K562 (cell line): ENCODE data around the gene SERPIND1. TPM values are rescaled to one million over a fixed set of nuclear protein-coding genes. Genes with fewer than 3 reads are reported as not detected.

Source experiments
- ADNP ChIP-seq: fragments of 200-800 bp; sonication (Bioruptor generic); IDR thresholded peaks from 2 replicates; pipeline ENCODE4 v1.6.1; 2016; ENCODE audit warnings: missing genetic modification characterization, missing compliant biosample characterization
- BHLHE40 ChIP-seq: IDR thresholded peaks from 2 replicates; pipeline ENCODE4 v1.6.1; 2011; ENCODE audit warnings: low read length, improper control_type of control experiment
- CBX5 ChIP-seq: IDR thresholded peaks from 2 replicates; pipeline ENCODE4 v1.6.1; 2014; ENCODE audit warnings: low read depth, borderline replicate concordance
- CC2D1A ChIP-seq: fragments of 450-650 bp; IDR thresholded peaks from 2 replicates; pipeline ENCODE4 v1.6.1; 2017; ENCODE audit warnings: mild to moderate bottlenecking
- CXXC5 ChIP-seq: fragments of 250-450 bp; sonication (Bioruptor Pico); IDR thresholded peaks from 2 replicates; pipeline ENCODE4 v1.8.0; 2022; ENCODE audit warnings: inconsistent platforms, mild to moderate bottlenecking, moderate library complexity
- E2F6 ChIP-seq, 2 experiments: IDR thresholded peaks; 2 replicates each; pipeline ENCODE4 v1.6.1; 2011; ENCODE audit warnings: borderline replicate concordance in 1 of 2, control low read depth in 1 of 2, low read depth in 1 of 2, low read length in 1 of 2, mild to moderate bottlenecking in 1 of 2, mixed read lengths in 1 of 2, moderate library complexity in 1 of 2; ENCODE audit not compliant: insufficient read depth in 1 of 2, insufficient read length in 1 of 2, poor library complexity in 1 of 2, severe bottlenecking in 1 of 2; ENCODE audit errors: extremely low read depth in 1 of 2
- HDGF ChIP-seq: fragments of 450-650 bp; IDR thresholded peaks from 2 replicates; pipeline ENCODE4 v1.6.1; 2016
- HMG20B ChIP-seq: fragments of 250-450 bp; sonication (Bioruptor Pico); IDR thresholded peaks from 2 replicates; pipeline ENCODE4 v1.5.0; 2021; ENCODE audit warnings: mild to moderate bottlenecking
- MEIS2 ChIP-seq: fragments of 450-650 bp; IDR thresholded peaks from 2 replicates; pipeline ENCODE4 v1.6.1; 2014; ENCODE audit warnings: mild to moderate bottlenecking; ENCODE audit not compliant: partially characterized antibody
- NUFIP1 ChIP-seq: fragments of 450-650 bp; IDR thresholded peaks from 2 replicates; pipeline ENCODE4 v1.6.1; 2018; ENCODE audit not compliant: partially characterized antibody
- POLR2A ChIP-seq: fragments of 450-650 bp; conservative IDR thresholded peaks from 2 replicates; pipeline ENCODE4 v1.6.1; 2016
- RBM22 ChIP-seq: fragments of 200-400 bp; formaldehyde crosslinking; IDR thresholded peaks from 2 replicates; pipeline ENCODE4 v1.6.1; 2018; ENCODE audit warnings: low read length, low read depth; ENCODE audit not compliant: poor library complexity, severe bottlenecking
- TAF9B ChIP-seq: fragments of 450-650 bp; IDR thresholded peaks from 2 replicates; pipeline ENCODE4 v1.6.1; 2018; ENCODE audit warnings: mild to moderate bottlenecking; ENCODE audit not compliant: partially characterized antibody
- U2AF2 ChIP-seq: fragments of 200-400 bp; formaldehyde crosslinking; optimal IDR thresholded peaks from 2 replicates; pipeline ENCODE3; 2017; ENCODE audit warnings: low read depth, mild to moderate bottlenecking, low read length
- ZBTB43 ChIP-seq: sonication (generic); formaldehyde crosslinking; IDR thresholded peaks from 2 replicates; pipeline ENCODE4 v1.8.0; 2023; ENCODE audit warnings: mild to moderate bottlenecking, missing genetic modification reagents
- ZEB2 ChIP-seq: fragments of 450-650 bp; IDR thresholded peaks from 2 replicates; pipeline ENCODE4 v1.6.1; 2016
- ZFP30 ChIP-seq: fragments of 250-450 bp; sonication (Bioruptor Pico); IDR thresholded peaks from 2 replicates; pipeline ENCODE4 v1.8.0; 2022; ENCODE audit warnings: moderate library complexity, mild to moderate bottlenecking, inconsistent platforms, borderline replicate concordance
- ZKSCAN1 ChIP-seq: fragments of 150-350 bp; IDR thresholded peaks from 2 replicates; pipeline ENCODE4 v1.6.1; 2016; ENCODE audit warnings: low read depth, low read length
- ZKSCAN3 ChIP-seq: fragments of 250-450 bp; sonication (Bioruptor Pico); IDR thresholded peaks from 2 replicates; pipeline ENCODE4 v1.4.0; 2020
- ZNF124 ChIP-seq: sonication (generic); formaldehyde crosslinking; IDR thresholded peaks from 2 replicates; pipeline ENCODE4 v1.8.1; 2022; ENCODE audit warnings: missing genetic modification reagents
- ZNF384 ChIP-seq: IDR thresholded peaks from 2 replicates; pipeline ENCODE4 v1.6.1; 2012; ENCODE audit warnings: low read depth, low read length, improper control_type of control experiment
- ZNF436 ChIP-seq: fragments of 250-450, 450-650 bp; sonication (Bioruptor Pico); formaldehyde crosslinking; IDR thresholded peaks from 2 replicates; pipeline ENCODE4 v1.7.0; 2020; ENCODE audit warnings: mild to moderate bottlenecking
- polyA plus RNA-seq, 8 experiments: library from polyadenylated mRNA; depleted of rRNA in 4 of 8; stranded (reverse) in 5 of 8; unstranded in 3 of 8; fragments of >200 nt; fragmentation: Nextera tagmentation in 2 of 8; fragmentation: Illumina TruSeq in 1 of 8; extraction: Ambion mirVana in 2 of 8; extraction: Trizol in 1 of 8; gene quantifications; 2 replicates each; pipeline versions ENCODE4 v1.2.1 to v1.2.3, GENCODE V29; 2011 to 2014; ENCODE audit warnings: inconsistent platforms in 1 of 8, missing spikeins in 1 of 8
- total RNA-seq, 7 experiments: library from RNA; depleted of rRNA in 6 of 7; stranded (reverse); fragments of >200 nt in 6 of 7; fragmentation: Illumina TruSeq in 2 of 7; extraction: Trizol in 2 of 7; gene quantifications; 2 replicates each; pipeline versions ENCODE4 v1.2.1 to v1.2.3, GENCODE V29; 2011 to 2021; ENCODE audit warnings: low replicate concordance in 1 of 7
- TF ChIP-seq, protein P1 (sequence below): fragments of 150-350 bp; conservative IDR thresholded peaks from 2 replicates; pipeline ENCODE4 v1.6.1; 2014; ENCODE audit warnings: low read length
- TF ChIP-seq, protein P2 (sequence below): fragments of 450-650 bp; IDR thresholded peaks from one replicate; pipeline ENCODE4 v1.6.1; 2018; ENCODE audit warnings: mild to moderate bottlenecking, moderate library complexity; ENCODE audit not compliant: partially characterized antibody

Gene SERPIND1
- total and polyA plus RNA-seq, 9 of the 15 experiments (the other 6 are each of a cell fraction or from before 2014, with no cell fraction given) = 0.04 to 0.11 (median 0.09) TPM; not detected in 6

GRCh38 chr22:20803696-20804324 lies 29.9 kb downstream of the SERPIND1 start (continued):
- TF ChIP-seq, protein P1, sequence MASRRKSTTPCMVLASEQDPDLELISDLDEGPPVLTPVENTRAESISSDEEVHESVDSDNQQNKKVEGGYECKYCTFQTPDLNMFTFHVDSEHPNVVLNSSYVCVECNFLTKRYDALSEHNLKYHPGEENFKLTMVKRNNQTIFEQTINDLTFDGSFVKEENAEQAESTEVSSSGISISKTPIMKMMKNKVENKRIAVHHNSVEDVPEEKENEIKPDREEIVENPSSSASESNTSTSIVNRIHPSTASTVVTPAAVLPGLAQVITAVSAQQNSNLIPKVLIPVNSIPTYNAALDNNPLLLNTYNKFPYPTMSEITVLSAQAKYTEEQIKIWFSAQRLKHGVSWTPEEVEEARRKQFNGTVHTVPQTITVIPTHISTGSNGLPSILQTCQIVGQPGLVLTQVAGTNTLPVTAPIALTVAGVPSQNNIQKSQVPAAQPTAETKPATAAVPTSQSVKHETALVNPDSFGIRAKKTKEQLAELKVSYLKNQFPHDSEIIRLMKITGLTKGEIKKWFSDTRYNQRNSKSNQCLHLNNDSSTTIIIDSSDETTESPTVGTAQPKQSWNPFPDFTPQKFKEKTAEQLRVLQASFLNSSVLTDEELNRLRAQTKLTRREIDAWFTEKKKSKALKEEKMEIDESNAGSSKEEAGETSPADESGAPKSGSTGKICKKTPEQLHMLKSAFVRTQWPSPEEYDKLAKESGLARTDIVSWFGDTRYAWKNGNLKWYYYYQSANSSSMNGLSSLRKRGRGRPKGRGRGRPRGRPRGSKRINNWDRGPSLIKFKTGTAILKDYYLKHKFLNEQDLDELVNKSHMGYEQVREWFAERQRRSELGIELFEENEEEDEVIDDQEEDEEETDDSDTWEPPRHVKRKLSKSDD = no peak
- TF ChIP-seq HMG20B (CRISPR knock-in tag) (no peak), ZFP30 (CRISPR knock-in tag) (no peak), U2AF2 (no peak), MEIS2 (peak; percentile 7), TAF9B (no peak), HDGF (peak; percentile 98), POLR2A (no peak), BHLHE40 (peak; percentile 49), ZNF384 (peak; percentile 54; the same call in 1 of the 2 replicates), ADNP (tag) (no peak), CBX5 (no peak), NUFIP1 (no peak), ZEB2 (no peak), CXXC5 (CRISPR knock-in tag) (no peak), CC2D1A (peak; percentile 93), ZKSCAN3 (CRISPR knock-in tag) (no peak), ZNF124 (CRISPR knock-in tag) (0 out of 2 replicates have a peak, but pooled peaks have one; percentile 13), ZBTB43 (CRISPR knock-in tag) (no peak), RBM22 (no peak), ZKSCAN1 (peak; percentile 35; the same call in 1 of the 2 replicates), ZNF436 (CRISPR knock-in tag) (no peak), E2F6 (IDR thresholded peaks at IDR 0.05; ENCODE audit: borderline replicate concordance in 1 of 2, extremely low read depth in 1 of 2, insufficient read depth in 1 of 2, insufficient read length in 1 of 2, low read depth in 1 of 2, low read length in 1 of 2, poor library complexity in 1 of 2, severe bottlenecking in 1 of 2) (no peak)
- TF ChIP-seq, protein P2, sequence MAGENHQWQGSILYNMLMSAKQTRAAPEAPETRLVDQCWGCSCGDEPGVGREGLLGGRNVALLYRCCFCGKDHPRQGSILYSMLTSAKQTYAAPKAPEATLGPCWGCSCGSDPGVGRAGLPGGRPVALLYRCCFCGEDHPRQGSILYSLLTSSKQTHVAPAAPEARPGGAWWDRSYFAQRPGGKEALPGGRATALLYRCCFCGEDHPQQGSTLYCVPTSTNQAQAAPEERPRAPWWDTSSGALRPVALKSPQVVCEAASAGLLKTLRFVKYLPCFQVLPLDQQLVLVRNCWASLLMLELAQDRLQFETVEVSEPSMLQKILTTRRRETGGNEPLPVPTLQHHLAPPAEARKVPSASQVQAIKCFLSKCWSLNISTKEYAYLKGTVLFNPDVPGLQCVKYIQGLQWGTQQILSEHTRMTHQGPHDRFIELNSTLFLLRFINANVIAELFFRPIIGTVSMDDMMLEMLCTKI = no peak
